Tongue (tissue), 2 donors: ENCODE measurements around the gene TPO. TPM values are rescaled to one million over a fixed set of nuclear protein-coding genes. Genes with fewer than 3 reads are reported as not detected.
A peak's percentile ranks its signal among the peaks of the same experiment; 100 is the strongest.
"Not testable (repeated sequence)": the region's sequence is repeated elsewhere in the genome, so short reads cannot be mapped to it uniquely, and the experiment has no call there.

Experiments used
- DNase-seq: peaks from one replicate; pipeline ENCODE4 v3.0.0-alpha.2; 2015
- total RNA-seq: library from RNA; depleted of rRNA; stranded (reverse); fragments of >200 nt; gene quantifications from one replicate; pipeline ENCODE4 v1.2.3, GENCODE V29; 2014

The TPO gene
- total RNA-seq, 1 donor from 2014 or later = 4.4 TPM

- DNase-seq = peak; percentile 24
Measured at GRCh38 chr2:1405967-1406366, 7.3 kb upstream of the TPO start.

- DNase-seq = no peak
Measured at GRCh38 chr2:1406434-1406833, 6.8 kb upstream of the TPO start.

DNA sequence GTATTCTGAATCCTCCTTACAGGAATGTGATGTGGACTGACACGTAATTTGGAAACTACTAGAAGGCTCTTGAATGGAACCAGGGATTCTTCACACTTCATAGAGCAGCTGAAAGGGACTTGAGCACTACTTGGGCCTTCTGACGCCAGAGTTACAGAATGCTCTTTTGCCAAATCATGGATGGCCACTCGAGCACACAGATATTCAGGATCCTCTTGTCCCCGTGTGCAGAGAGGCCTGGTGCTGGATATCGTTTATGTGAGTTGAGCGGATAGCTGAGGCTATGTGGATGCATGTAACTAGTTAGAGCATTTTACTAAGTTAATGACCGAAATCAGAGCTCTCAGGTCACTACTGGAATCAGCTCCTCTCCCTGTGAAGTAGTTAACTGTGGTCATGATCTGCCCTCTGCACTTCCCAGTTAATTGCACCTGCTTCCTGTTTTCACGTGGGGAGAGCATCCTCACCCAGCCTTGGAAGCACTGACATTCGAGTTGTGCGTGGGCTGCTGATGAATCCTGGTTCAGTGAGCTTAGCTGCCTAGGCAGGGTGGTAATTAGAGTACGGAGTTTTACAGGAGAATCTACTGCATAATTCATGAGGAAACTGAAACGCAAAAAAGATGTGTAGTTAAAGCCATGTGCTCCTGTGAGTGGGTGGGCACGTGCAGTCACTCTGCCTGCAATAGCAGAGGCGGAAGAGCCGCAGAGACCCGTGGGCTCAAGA, 5.2 kb upstream of the TPO start:
- DNase-seq = no peak

DNA sequence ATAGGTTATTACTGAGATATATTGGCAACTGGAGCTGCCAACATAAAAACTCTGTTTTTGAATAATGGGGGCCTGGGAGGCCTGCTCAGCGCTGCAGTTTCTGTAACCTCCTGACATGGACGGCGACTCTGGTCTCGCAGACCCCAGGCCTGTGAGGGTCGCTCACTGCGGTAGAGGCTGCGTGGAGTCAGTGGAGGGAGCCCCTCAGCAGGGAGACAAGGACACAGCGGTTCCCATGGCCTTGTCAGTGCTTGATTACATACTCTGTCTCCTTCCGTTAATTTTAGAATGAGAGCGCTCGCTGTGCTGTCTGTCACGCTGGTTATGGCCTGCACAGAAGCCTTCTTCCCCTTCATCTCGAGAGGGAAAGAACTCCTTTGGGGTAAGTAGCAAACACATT, 858 bp downstream of the TPO start:
- no peak for DNase-seq

DNA sequence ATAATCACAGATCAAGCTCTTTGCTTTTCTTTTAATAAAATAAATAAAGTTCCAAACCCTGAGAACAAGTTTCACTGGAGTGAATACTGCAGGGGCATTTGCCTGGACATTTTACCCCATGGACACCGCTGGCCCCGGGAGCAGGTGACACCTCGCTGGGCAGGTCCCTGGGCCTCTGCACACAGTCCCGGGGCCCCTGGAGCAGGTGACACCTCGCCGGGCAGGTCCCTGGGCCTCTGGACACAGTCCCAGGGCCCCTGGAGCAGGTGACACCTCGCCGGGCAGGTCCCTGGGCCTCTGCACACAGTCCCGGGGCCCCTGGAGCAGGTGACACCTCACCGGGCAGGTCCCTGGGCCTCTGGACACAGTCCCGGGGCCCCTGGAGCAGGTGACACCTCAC, 1.6 kb downstream of the TPO start:
- not testable (repeated sequence) for DNase-seq

GRCh38 chr2:1415501-1415900, 2.2 kb downstream of the TPO start:
- DNase-seq = no peak

DNA sequence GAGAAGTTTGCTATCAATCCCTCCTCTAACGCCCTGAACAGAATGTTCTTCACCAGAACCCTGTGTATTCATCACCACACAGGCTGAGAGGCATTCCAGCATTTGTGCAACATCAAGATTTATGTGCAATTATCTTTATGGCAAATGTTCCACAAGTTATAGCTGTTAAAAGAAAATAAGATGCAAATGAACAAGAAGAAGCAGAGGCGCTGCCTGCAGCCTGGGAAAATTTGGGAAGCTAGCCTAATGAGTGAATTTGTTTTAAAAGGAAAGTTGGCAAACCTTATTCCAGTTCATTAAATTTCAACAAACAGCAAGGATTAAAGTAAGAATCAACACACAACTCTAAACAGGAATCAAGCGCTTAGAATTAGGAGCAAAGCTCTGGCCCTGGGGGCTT, 5.3 kb downstream of the TPO start:
- DNase-seq = peak; percentile 54

GRCh38 chr2:1420746-1421480, 7.7 kb downstream of the TPO start:
- DNase-seq = no peak

DNA sequence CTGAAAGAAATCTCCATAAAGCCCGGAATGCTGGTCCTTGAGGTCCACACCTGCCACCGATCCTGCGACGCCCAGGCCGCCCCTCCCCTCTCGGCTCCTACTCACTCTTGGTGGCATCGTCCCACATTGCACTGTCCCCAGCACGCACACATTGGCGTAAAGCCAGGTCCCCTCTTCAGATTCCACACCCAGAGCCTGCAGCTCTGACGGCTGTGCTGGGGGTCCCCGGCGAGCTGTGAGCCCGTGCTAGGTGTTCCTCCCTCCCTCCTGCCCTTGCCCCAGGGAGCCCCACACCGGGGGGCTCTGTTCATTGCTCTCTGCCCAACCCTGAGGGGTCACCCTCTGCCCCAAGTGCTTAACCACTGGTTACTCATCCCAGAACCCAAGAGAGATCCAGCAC, 8.5 kb downstream of the TPO start:
- DNase-seq = no peak

DNA sequence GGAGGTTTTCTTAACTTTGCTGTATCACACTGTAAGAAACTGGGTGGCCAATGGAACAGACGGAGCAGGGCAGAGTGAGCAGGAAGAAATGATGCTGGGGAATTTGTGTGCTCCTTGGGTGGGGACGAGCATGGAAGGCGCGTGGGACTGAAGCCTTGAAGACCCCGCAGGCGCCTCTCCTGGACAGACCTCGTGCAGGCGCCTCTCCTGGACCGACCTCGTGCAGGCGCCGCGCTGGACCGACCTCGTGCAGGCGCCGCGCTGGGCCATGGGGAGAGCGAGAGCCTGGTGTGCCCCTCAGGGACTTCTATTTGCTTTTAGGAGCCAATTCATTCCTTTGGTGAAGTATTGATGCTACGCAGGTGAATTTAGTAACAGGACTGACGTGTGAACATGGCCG, 8.9 kb downstream of the TPO start:
- no peak for DNase-seq

DNA sequence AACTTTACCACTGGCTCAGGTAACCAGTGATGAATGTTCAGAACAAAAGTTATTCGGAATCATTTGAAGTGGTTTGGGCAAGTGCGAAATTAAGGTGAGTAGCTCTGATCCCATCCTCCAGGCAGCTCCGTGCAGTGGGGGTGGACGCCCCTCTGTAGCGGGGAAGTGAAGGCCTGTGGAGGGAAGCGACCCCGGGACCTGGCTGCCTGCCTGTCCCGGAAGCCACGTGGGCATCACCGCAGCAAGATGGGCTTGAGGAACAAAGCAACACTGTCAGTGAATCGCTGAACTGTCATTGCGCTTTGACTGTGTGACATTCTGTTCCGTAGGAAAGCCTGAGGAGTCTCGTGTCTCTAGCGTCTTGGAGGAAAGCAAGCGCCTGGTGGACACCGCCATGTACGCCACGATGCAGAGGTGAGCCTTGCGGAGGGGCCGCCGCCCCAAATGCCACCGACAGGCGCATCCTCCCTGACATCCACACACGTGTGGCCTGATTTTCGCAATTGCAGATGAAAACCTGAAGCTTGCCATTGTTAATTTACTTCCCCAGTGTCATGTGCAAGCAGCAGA, 9.5 kb downstream of the TPO start:
- no peak for DNase-seq

- no peak for DNase-seq
Measured at GRCh38 chr2:1427086-1427485, 13.8 kb downstream of the TPO start.

GRCh38 chr2:1429895-1430294, 16.6 kb downstream of the TPO start:
- no peak for DNase-seq

DNA sequence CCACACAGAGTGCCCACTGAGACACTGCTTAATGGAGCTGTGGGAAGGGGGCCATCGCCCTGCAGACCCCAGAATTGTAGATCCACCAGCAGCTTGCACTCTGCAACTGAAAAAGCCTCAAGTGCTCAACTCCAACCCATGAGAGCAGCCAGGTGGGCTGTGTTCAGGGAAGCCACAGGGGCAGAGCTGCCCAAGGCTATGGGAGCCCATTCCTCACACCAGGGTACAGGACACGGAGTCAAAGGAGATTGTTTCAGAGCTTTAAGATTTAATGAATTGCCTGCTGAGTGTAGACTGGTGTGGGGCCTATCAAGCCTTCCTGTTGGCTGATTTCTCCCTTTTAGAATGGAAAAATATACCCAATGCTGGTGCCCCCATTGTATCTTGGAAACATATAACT, 17.2 kb downstream of the TPO start:
- DNase-seq = no peak

GRCh38 chr2:1431886-1432400, 18.7 kb downstream of the TPO start:
- no peak for DNase-seq

DNA sequence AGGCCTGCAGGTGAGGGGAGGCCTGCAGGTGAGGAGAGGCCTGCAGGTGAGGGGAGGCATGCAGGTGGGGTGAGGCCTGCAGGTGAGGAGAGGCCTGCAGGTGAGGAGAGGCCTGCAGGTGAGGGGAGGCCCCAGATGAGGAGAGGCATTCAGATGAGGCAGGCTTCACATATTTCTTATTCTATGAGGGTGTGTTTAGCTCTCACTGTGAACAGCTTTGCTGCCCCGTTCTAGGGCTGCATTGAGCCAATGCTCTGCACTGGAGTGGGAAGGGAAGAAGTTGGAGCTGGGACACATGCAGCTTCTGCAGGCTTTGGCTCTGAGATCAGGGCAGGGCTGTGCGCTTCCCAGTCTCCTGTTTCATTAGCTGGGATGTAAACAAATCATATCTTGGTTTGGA, 19.5 kb downstream of the TPO start:
- no peak for DNase-seq

DNA sequence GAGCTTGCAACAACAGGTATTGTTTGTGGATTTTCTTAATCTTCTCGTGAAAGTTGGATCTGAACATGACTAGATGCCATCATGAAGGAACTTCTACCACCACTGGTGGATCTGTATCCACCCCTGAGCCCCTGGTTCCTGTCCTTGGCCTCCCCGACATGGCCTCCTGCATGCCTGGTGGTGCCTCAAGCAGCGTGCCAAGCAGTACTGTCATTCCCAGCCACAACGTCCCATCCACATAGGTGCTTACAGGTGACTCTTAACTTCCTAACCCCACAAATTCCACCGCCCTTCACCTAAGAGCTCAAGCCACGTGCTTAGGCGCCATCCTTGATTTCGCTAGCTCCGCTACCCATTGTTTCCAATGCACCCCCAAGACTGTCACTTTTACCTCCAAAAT, 23.1 kb downstream of the TPO start:
- DNase-seq = no peak

DNA sequence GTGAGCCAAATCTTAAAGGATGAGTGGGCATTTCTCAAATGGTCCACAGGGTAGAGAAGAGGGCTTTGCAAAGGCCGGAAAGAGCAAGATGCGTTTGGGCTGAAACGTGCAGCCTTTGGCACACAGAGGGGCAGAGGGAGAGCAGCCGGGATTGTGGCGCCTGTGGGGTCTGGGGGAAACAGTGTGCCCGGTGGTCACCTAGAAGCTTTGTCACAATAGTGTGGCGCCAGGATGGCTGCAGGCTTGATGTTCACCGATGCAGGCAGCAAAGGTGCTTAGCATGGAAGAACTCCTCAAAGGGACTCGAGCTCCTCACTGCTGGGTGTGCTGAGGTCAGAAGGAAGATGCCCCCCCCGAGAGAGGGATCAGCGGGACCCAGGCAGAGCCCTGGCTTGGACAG, 23.8 kb downstream of the TPO start:
- no peak for DNase-seq

DNA sequence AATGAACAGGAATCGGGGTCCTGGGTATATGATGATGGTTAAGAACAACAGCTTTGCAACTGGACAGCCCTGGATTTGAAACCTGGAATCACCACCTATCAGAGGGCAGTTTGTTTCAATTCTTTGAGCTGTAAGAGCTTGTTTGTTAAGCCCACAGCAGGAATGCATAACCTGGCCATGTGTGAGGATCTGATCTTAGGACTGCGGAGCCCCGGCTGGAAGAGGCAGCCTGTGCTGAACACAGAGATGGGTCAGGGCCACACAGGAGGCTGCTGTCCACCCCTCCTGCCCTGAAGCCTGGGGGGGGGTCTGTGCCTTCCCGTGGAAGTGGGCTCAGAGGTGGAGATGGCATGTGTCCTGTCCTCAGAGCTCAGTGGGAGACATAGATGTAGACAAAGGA, 24.3 kb downstream of the TPO start:
- no peak for DNase-seq

DNA sequence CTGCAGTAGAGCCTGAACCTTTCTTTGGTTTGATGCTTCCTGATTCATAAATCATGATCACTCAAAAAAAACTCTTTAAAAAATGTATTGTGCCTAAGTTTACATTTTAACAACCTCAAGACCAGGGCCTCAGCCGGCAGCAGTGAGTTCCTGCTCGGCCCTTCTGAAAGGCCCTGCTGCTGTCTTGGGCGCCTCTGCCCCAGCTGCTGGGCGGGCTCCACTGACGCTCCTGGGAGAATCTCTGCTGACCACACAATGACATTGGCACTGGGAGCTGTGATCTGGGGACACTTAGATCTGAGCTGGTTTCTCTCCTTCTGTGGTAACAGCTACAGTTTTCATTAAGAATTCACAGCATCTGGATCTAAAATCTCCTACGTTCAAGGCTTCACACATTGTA, 25.7 kb downstream of the TPO start:
- no peak for DNase-seq

GRCh38 chr2:1440581-1440980, 27.3 kb downstream of the TPO start:
- DNase-seq = no peak

DNA sequence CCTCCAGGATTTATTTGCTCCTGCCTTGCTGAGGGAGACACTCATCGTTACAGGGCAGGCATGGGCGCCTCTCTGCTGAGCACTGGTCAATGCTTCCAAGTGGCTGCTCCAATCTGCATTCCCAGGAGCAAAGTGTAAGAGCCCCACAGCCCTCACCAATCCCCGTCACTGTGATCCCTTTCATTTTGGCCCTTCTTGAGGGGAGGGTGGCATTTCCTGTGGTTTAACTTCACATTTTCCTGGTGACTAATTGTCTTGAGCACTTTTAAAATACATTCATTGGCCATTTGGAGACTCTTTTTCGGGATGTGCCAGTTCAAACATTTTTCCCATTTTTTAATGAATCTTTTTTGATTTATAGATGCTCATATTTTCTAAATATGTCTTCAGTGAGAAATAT, 33.0 kb downstream of the TPO start:
- no peak for DNase-seq

GRCh38 chr2:1448009-1448408, 34.7 kb downstream of the TPO start:
- DNase-seq = no peak

DNA sequence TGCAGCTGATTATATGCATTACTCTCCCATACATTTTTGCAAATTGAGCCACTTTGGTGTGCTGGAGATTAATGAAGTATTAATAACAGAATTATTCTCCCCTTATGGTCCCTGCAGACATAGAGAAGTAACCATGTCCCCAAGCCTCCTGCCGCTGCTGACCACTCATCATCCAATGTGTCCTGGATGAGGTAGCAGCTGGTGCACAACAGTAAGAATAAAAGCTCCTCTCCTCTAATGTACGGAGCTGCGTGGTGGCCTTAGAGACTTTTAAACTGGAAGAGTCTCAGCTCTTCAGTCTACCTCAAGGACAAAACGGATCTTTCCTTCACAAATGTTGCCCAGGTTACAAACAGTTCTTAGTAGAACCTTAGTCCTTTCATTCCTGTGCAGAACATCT, 37.7 kb downstream of the TPO start:
- no peak for DNase-seq
